H9 (cell line): ENCODE data around the gene LDLRAD4. TPM values are rescaled to one million over a fixed set of nuclear protein-coding genes. Genes with fewer than 3 reads are reported as not detected.

Source experiments
- DNase-seq: peaks from one replicate; pipeline ENCODE4 v3.0.0-alpha.2; 2017
- H2AFZ ChIP-seq: one replicate; pipeline ENCODE4 v1.6.1; 2013; ENCODE audit warnings: mild to moderate bottlenecking, low read length, control low read depth, moderate library complexity
- H2AK5ac ChIP-seq: 2 replicates; pipeline ENCODE4 v1.6.1; 2013; ENCODE audit warnings: low read length, control low read depth, mixed read lengths; ENCODE audit not compliant: insufficient read length
- H2BK120ac ChIP-seq: one replicate; pipeline ENCODE4 v1.6.1; 2013; ENCODE audit warnings: low read depth, mild to moderate bottlenecking, low read length, control low read depth, inconsistent platforms; ENCODE audit not compliant: poor library complexity, severe bottlenecking
- H2BK12ac ChIP-seq: 2 replicates; pipeline ENCODE4 v1.6.1; 2013; ENCODE audit warnings: low read length, control low read depth, mixed read lengths, low read depth; ENCODE audit not compliant: insufficient read length
- H2BK15ac ChIP-seq: 2 replicates; pipeline ENCODE4 v1.6.1; 2013; ENCODE audit warnings: low read depth, low read length, control low read depth
- H2BK20ac ChIP-seq: one replicate; pipeline ENCODE4 v1.6.1; 2013; ENCODE audit warnings: low read depth, mild to moderate bottlenecking, low read length, control low read depth, inconsistent platforms; ENCODE audit not compliant: poor library complexity, severe bottlenecking
- H2BK5ac ChIP-seq: 2 replicates; pipeline ENCODE4 v1.6.1; 2013; ENCODE audit warnings: low read length, control low read depth, mixed read lengths; ENCODE audit not compliant: insufficient read length
- H3K14ac ChIP-seq: 2 replicates; pipeline ENCODE4 v1.6.1; 2013; ENCODE audit warnings: low read length, control low read depth; ENCODE audit not compliant: insufficient read depth
- H3K18ac ChIP-seq: 2 replicates; pipeline ENCODE4 v1.6.1; 2013; ENCODE audit warnings: low read depth, mild to moderate bottlenecking, mixed read lengths, low read length, control low read depth; ENCODE audit not compliant: insufficient read length
- H3K23ac ChIP-seq: 2 replicates; pipeline ENCODE4 v1.6.1; 2013; ENCODE audit warnings: low read length, control low read depth, mixed read lengths, low read depth; ENCODE audit not compliant: insufficient read length
- H3K23me2 ChIP-seq: 2 replicates; pipeline ENCODE4 v1.6.1; 2013; ENCODE audit warnings: low read depth, mild to moderate bottlenecking, mixed read lengths, low read length, control low read depth; ENCODE audit not compliant: insufficient read length, poor library complexity, severe bottlenecking
- H3K27ac ChIP-seq: 2 replicates; pipeline ENCODE4 v1.5.1; 2013; ENCODE audit warnings: low read length, control low read depth, mixed read lengths, low read depth; ENCODE audit not compliant: insufficient read length
- H3K27me3 ChIP-seq: 2 replicates; pipeline ENCODE4 v1.6.1; 2013; ENCODE audit warnings: low read length, control low read depth, inconsistent platforms; ENCODE audit not compliant: insufficient read depth
- H3K4ac ChIP-seq: 2 replicates; pipeline ENCODE4 v1.6.1; 2013; ENCODE audit warnings: low read depth, mild to moderate bottlenecking, control low read depth, inconsistent platforms, low read length, moderate library complexity
- H3K4me1 ChIP-seq: 2 replicates; pipeline ENCODE4 v1.6.1; 2013; ENCODE audit warnings: low read length, control low read depth, inconsistent platforms; ENCODE audit not compliant: insufficient read depth
- H3K4me2 ChIP-seq: 2 replicates; pipeline ENCODE4 v1.6.1; 2013; ENCODE audit warnings: low read length, control low read depth, mixed read lengths; ENCODE audit not compliant: insufficient read length, insufficient read depth
- H3K56ac ChIP-seq: 2 replicates; pipeline ENCODE4 v1.6.1; 2013; ENCODE audit warnings: low read depth, mild to moderate bottlenecking, mixed read lengths, low read length, control low read depth; ENCODE audit not compliant: insufficient read length
- H3K79me1 ChIP-seq: 2 replicates; pipeline ENCODE4 v1.6.1; 2013; ENCODE audit warnings: low read depth, mild to moderate bottlenecking, moderate library complexity, low read length, control low read depth, inconsistent platforms; ENCODE audit not compliant: insufficient read depth, poor library complexity, severe bottlenecking
- H3K79me2 ChIP-seq: 2 replicates; pipeline ENCODE4 v1.6.1; 2013; ENCODE audit warnings: low read length, control low read depth, inconsistent platforms; ENCODE audit not compliant: insufficient read depth
- H3K9ac ChIP-seq: 2 replicates; pipeline ENCODE4 v1.6.1; 2013; ENCODE audit warnings: low read length, control low read depth, mixed read lengths; ENCODE audit not compliant: insufficient read length; ENCODE audit errors: extremely low read depth
- H3K9me3 ChIP-seq: one replicate; pipeline ENCODE4 v1.6.1; 2013; ENCODE audit warnings: low read depth, low read length, inconsistent platforms; ENCODE audit not compliant: control insufficient read depth
- H3T11ph ChIP-seq: one replicate; pipeline ENCODE4 v1.6.1; 2013; ENCODE audit warnings: mild to moderate bottlenecking, low read length, control low read depth, inconsistent platforms
- H4K20me1 ChIP-seq: one replicate; pipeline ENCODE4 v1.6.1; 2013; ENCODE audit not compliant: control insufficient read depth, insufficient read length, insufficient read depth
- H4K5ac ChIP-seq: 2 replicates; pipeline ENCODE4 v1.6.1; 2013; ENCODE audit warnings: low read depth, mild to moderate bottlenecking, mixed read lengths, low read length, control low read depth; ENCODE audit not compliant: insufficient read length
- H4K8ac ChIP-seq: replicated peaks from 2 replicates; pipeline ENCODE4 v1.6.1; 2013; ENCODE audit warnings: low read length, control low read depth, mixed read lengths, low read depth; ENCODE audit not compliant: insufficient read length
- H4K91ac ChIP-seq: 2 replicates; pipeline ENCODE4 v1.6.1; 2013; ENCODE audit warnings: low read depth, mild to moderate bottlenecking, moderate library complexity, mixed read lengths, low read length, control low read depth; ENCODE audit not compliant: insufficient read length
- H3K27ac Mint-ChIP-seq, 3 experiments: 2 replicates in 2 of 3; 3 replicates in 1 of 3; pipeline ENCODE4 v1.8.0; 2020 to 2021; ENCODE audit warnings: mixed read lengths in 3 of 3, mild to moderate bottlenecking in 1 of 3, moderate library complexity in 1 of 3
- H3K27me3 Mint-ChIP-seq: 2 replicates; pipeline ENCODE4 v1.8.0; 2021; ENCODE audit warnings: low read depth, mild to moderate bottlenecking, moderate library complexity, mixed read lengths
- H3K36me3 Mint-ChIP-seq, 3 experiments: 2 replicates in 2 of 3; 3 replicates in 1 of 3; pipeline ENCODE4 v1.8.0; 2020 to 2021; ENCODE audit warnings: low read depth in 3 of 3, mixed read lengths in 3 of 3; ENCODE audit not compliant: insufficient read depth in 1 of 3
- H3K4me1 Mint-ChIP-seq, 2 experiments: 2 replicates each; pipeline ENCODE4 v1.8.0; 2020; ENCODE audit warnings: mixed read lengths in 2 of 2
- H3K4me3 Mint-ChIP-seq, 2 experiments: 2 replicates in 1 of 2; 3 replicates in 1 of 2; pipeline ENCODE4 v1.8.0; 2020 to 2021; ENCODE audit warnings: mild to moderate bottlenecking in 2 of 2, mixed read lengths in 2 of 2, moderate library complexity in 1 of 2
- H3K9me3 Mint-ChIP-seq, 2 experiments: 2 replicates in 1 of 2; 3 replicates in 1 of 2; pipeline ENCODE4 v1.8.0; 2020; ENCODE audit warnings: mild to moderate bottlenecking in 2 of 2, mixed read lengths in 2 of 2, moderate library complexity in 1 of 2
- CTCF ChIP-seq: fragments of 200-600 bp; sonication (generic); conservative IDR thresholded peaks from 3 replicates; pipeline ENCODE4 v1.8.0; 2021; ENCODE audit warnings: antibody characterized with exemption, mild to moderate bottlenecking
- WGBS: extraction: QIAGEN DNeasy Blood & Tissue Kit; methylation state at CpG from one replicate; pipeline ENCODE4 v1.1.7; 2013; ENCODE audit warnings: missing lambda C conversion rate, low lambda C conversion rate, mixed read lengths; ENCODE audit not compliant: insufficient read length; ENCODE audit errors: extremely low coverage; 5-methylcytosine and 5-hydroxymethylcytosine counted together
- total RNA-seq: library from RNA; stranded (reverse); gene quantifications from 2 replicates; pipeline ENCODE4 v1.2.1, GENCODE V29; 2021

The LDLRAD4 gene
- total RNA-seq, 1 experiment from 2014 or later: 3.9 TPM

GRCh38 chr18:13311193-13311592, 92.6 kb downstream of the LDLRAD4 start:
- H3K23ac ChIP-seq: no peak overlapping the region
- no peak overlapping the region for H2BK20ac ChIP-seq
- H3K9ac ChIP-seq: no peak overlapping the region
- no peak overlapping the region for H4K5ac ChIP-seq
- no peak overlapping the region for H2BK120ac ChIP-seq
- no peaks in the 10 kb centered on the region for H4K20me1 ChIP-seq
- TF ChIP-seq CTCF: no peak
- H3K36me3 Mint-ChIP-seq: peaks cover 6 to 18% (median 13%) of the 10 kb centered on the region in 3 experiments; a peak in 6 of 7 replicates
- 0 out of 7 replicates have a peak overlapping the region, but pooled peaks of 1 of the 3 experiments have one; percentile 24 for H3K27ac Mint-ChIP-seq
- no peak overlapping the region for H2AFZ ChIP-seq
- no peak overlapping the region for H3K4ac ChIP-seq
- no peaks in the 10 kb centered on the region for H3K23me2 ChIP-seq
- no peak overlapping the region for H2AK5ac ChIP-seq
- no peak overlapping the region for H3K27ac ChIP-seq
- no peak overlapping the region for H3T11ph ChIP-seq
- no peaks in the 10 kb centered on the region for H3K79me2 ChIP-seq
- no peak overlapping the region for H3K14ac ChIP-seq
- no peaks in the 10 kb centered on the region for H3K79me1 ChIP-seq
- H3K4me3 Mint-ChIP-seq: no peak overlapping the region
- peaks cover 4% of the 10 kb centered on the region for H3K27me3 Mint-ChIP-seq
- WGBS: no CpG with 5 or more reads among the region's 10 CpGs
- H4K91ac ChIP-seq: no peak overlapping the region
- H2BK15ac ChIP-seq: no peak overlapping the region
- no peaks in the 10 kb centered on the region for H3K4me1 ChIP-seq
- no peak for DNase-seq
- no peaks in the 10 kb centered on the region for H3K9me3 ChIP-seq
- H4K8ac ChIP-seq: no peak overlapping the region
- no peak overlapping the region for H2BK12ac ChIP-seq
- H3K56ac ChIP-seq: no peak overlapping the region
- H3K18ac ChIP-seq: no peak overlapping the region
- peaks cover 18 to 19% of the 10 kb centered on the region in 2 experiments for H3K9me3 Mint-ChIP-seq
- no peaks in the 10 kb centered on the region for H3K4me1 Mint-ChIP-seq
- 0 out of 2 replicates have a peak, but pooled peaks cover 2% of the 10 kb centered on the region for H3K27me3 ChIP-seq
- no peak overlapping the region for H3K4me2 ChIP-seq
- no peak overlapping the region for H2BK5ac ChIP-seq
